GM19240 (cell line): Measurements from ENCODE around the gene IDH3A.
"Not testable (repeated sequence)": the region's sequence is repeated elsewhere in the genome, so short reads cannot be mapped to it uniquely, and the experiment has no call there.

Source experiments
- DNase-seq: peaks from one replicate; pipeline ENCODE4 v3.0.0; 2011; ENCODE audit warnings: low spot score; ENCODE audit not compliant: insufficient read length

IDH3A gene

DNA sequence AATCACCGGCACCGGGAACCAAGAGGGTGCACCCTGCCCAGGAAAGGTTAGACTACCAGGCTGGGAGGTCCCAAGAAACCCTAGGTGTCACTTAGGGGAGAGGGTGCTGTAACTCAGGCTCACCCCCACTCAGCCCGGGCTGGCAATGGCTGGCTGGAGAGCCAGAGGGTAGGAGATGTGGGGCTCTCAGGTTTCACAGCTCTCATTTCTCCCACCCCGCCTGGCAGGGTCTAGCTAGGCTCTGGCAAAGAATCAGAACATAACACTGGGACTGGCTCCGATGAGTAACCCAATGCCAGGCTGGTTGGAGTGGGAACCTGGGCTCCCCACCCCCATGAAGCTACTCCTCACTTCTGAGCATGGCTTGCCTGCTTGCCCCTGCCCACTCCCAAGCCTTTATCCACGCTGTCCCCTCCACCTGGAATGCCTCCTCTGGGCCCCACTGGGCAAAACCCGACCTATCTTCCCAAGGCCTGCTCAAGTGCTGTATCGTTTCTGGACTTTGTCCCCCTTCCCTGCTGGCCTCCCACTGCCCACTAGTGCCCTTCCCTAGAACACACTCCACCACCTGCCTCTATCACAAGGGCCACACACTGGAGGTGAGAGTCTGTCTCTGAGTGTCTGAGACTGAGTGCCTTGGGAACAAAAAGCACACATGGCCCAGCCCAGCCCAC lies 19.9 kb upstream of the IDH3A start:
- DNase-seq = no peak

DNA sequence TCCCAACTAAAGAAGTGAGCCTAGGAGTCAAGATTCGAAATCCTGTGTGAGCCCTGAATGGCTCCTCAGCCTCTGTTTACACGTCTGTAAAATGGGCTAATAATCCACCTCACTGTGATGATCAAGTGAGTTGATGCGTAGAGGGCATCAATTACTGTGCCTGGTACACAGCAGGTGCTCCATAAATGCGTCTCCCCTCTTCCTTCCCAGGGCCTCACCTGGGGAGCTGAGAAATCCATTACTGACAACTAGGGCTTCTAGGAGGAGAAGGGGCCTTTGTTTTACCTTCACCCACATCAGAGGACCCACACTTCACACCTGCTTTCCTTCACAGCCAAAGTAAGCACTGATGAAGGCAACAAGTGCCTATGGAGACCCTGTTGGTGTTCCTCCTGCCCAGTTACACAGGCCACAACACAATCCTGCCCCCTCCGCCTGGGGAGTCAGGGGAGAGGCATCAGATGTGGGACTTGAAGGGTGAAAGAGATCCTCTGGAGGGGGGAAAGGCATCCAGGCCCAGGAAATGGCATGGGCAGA lies 19.3 kb upstream of the IDH3A start:
- DNase-seq = no peak

DNA sequence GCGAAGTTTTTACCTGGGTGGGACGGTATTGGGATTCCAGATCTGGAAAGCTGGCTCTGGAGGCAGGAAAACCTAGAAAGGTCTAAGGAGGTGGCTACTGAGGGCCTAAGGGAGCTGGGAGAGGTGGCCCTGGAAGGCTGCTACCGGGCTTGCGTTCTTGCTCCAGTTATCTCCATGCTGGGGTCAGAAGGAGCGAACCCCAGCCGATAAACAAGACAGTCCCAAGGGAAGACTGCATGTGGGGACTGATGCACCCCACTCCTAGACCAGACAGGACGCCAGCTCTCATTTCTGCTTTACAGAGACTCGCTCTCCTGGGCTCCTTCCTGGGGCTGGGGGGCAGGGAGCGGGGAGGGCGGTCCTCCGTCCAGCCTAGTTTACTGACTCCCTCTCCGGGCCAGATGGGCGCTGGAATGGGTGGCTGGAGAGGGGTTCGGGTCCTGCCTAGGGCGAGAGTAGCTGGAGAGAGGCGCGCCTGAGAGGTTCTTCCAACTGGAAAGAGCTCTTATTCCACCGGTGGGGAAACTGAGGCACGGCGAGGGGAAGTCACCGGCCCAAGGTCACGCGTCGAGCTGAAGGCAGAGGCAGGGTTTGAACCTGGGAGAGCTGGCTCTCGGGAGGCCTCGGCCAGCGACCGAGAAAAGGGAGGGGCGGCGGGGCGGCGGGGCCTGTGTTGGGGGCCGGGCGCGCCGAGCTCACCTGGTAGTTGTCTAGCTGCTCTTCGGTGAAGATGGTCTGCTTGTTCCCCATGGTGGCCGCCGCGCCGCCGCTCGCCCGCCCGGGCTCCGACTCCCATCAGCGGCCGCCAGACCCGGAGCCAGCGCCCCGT lies 18.5 kb upstream of the IDH3A start:
- DNase-seq = no peak

DNA sequence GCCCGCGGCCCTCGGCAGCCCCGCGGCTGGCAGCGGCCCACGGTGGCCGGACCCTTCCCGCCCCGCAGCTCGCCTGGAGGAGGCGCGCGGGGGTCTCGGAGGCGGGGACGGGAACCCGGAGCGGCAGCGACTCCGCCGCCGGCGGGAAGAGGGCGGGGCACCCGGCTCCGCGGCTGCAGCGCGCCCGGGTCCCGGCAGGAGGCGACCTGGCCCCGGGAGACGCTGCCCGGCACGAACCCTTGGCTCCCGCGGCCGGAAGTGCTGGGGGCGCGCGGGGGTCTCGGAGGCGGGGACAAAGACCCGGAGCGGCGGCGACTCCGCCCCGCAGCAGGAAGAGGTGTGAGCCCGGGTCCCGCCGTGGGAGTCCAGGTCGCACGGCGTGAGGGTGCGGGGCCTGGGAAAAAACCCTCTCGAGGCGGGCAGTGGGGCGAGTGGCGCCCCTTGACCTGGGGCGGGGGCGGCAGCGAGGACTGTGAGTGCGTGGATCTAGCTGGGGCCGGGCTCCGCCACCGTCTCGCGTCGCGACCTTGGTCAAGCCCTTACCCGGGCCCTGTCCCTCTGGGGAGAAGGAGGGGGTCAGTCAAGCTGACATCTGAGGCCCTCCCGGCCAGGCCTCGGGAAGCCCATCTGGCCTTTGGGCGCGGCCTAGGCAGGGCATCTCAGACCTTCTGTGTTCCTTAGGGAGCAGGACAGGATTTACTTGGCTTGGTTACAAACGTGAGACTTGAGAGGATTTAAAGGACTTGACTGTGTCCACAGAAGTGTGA lies 17.7 kb upstream of the IDH3A start, which contains the start of gene CIB2:
CIB2 (minus strand) TSS at position 151 of the 767 bp plus-strand sequence. CDS start 230 bp downstream, outside the sequence.
- DNase-seq = peak; percentile 76

DNA sequence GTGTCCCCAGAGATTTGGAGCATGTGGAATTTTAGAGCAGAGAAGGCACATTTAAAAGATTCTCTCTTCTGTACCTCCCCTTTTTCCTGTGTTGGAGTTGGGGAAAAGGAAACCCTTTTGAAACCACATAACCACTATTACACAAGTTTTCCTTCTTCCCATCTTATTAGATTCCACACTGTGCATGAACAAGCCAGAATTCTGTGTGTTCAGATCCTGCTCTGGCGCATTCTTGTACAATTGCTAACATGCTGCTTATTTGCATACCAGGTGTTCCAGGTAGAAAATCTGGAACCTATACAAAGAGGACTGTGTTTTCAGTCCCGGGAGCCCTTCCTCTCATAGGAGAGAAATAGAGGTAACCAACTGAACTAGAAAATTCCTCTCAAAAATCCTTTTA lies 15.4 kb upstream of the IDH3A start:
- no peak for DNase-seq

DNA sequence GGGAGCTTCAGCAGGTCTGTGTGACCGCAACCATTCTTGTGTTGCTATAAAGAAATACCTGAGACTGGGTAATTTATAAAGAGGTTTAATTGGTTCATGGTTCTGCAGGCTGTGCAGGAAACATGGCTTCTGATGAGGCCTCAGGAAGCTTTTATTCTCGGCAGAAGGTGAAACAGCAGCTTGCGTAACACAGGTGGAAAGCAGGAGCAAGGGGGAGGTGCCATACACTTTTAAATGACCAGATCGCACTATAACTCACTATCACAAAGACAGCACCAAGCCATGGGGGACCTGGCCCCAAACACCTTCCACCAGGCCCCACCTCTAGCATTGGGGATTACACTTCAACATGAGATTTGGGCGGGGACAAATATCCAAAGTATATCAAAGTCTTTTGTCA lies 9.6 kb upstream of the IDH3A start:
- DNase-seq = no peak

DNA sequence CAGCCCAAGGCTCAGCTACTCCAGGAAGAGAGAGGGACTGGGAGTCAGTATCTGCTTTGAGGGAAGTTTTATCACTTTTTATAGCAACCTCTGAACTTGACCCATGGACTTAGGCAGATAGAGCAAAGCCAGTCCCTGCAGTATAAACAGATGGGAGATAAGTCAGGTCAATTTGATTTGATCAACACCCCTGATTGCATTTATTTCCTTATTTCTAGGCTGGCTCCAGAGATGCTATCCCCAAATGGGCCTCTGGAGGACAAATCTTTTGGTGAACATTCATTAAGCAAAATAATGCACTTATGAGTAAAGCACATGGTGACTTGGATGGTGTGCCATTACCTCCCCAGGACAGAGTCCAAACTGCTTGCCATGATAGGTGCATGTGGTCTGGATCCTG lies 8.9 kb upstream of the IDH3A start:
- no peak for DNase-seq

DNA sequence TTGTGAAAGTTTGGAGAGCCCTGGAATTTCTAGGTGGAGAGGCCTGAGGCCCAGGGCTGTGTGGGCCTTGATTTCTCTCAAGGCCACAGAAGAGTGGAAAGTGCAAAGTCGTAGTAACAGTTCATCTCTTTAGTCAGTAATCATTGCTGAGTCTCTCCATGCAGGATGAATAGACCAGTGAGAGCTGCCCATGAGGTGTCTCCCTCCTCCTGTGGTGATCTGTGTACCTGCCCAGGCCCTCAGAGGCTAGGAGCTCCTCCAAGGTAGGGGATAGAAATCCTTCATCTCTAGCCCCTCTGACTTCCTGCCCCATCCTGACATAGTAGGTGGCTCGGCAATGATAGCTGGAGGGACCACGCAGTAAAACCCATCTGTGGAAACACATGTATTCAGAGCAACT lies 6.8 kb upstream of the IDH3A start:
- no peak for DNase-seq

DNA sequence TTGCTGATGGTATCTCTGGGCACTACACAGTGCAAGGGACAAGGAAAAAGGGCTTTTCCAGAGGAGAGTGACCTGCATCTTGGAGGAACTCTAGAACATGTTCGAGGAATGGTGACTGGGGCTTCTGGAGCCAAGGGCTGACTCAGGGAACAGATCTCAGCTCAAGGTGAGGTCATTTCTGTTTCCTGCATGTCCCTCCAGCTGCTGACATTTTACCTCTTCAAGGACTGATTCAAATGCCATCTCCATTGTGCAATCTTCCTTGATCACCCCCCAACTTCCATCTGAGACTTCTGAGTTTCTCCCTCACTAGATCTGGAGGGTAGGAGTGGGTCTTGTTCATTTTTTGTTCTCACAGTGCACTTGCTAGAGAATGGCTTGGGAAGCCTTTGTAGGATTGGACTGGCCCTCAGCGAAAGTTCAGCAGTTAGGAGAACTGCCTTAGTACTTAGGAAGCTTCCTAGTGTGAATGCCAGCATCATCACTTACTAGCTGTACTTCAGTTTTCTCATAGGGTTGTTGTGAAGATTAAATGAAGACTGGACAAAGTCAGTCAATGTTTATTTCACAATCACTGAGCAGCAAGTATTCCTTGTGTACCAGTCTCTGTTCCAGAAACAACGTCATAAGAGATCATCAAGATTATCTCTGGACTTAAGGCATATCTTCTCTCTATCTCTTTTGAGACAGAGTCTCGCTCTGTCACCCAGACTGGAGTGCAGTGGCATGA lies 2.6 kb upstream of the IDH3A start:
- no peak for DNase-seq

DNA sequence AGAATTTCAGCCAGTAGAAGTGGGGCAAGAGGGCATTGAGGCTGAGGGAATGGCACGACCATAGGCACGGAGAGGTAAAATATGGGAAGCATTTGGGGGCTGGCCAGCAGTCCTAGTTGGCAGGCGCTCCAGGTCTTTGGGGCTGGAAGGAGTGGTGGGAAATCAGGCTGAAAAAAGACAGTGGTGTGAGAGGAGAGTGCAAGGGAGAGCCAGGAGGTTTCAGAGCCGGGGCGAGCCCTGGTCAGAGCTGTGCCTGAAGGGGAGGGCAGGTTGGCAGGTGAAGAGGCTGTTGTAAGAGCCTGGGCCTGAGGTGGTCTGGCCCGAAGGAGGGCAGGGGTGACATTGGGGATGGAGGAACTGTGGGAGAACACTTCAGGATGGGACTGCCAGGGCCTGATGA lies 1.6 kb upstream of the IDH3A start:
- no peak for DNase-seq

DNA sequence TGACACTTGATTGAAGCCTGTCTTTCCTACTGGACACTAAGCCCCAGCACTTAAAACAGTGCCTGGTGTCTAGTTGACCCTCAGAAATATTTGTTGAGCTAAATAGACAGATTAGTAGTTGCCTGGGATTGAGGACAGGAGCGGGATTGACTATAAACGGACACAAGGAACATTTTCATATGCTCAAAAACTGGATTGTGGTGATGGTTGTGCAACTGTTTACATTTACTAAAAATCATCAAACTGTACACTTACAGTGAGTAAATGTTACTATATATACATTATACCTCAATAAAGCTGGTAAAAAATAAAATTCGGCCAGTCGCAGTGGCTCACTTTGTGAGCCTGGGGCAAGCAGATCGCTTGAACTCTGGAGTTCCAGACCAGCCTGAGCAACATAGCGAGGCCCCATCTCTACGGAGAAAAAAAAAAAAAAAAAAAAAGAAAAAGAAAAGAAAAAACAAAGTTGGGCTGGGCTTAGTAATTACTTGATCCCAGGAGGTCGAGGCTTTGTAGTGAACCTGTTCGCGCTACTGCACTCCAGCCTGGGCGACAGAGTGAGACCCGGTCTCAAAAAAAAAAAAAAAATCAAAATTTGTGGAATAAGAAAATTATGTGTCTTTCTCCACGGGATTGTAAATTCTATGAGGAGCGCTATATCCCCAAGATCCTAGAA lies 632 bp upstream of the IDH3A start:
- no peak for DNase-seq

DNA sequence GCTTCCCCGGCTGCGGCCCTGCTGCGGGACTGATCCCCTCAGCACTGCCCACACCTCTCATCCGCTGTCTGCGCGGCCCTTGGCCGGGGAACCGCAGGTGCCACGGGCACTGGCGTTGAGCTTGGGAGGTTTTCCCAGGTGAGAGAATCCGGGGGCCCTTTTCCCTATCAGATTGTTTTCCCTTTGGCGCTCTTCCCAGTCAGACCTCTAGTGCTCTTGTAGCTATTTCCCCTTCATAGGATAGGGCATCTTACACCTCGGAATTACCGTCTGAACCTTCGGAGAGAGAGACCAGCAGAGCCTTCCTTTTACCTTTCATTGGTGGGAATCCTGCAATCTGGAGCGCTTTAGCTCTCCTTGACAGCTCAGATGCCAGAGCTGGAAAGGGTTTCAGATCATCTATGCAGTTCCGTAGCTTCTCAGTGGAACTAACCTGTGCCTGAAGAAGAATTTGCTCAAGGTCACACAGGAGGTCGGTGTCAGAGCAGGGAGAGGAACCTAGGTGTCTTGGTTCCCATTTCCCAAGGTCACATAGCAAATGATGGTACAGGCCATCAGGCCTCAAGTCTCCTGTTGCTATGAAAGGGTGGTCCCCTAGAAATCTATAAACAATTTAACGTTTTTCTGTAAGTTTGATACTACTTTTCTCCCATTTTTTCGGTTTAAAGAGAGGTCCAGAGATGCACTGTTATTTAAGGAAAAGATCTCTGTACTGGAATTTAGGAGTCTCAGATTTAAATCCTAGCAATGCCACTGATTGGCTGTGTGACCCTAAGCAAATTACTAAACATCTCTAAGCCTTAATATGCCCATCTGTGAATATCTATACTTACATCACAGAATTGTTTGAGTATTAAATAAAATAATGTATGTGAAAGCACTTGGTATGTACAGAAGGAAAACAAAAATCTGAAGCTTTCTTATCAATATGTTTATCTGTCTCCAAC lies 916 bp downstream of the IDH3A start:
- no peak for DNase-seq

DNA sequence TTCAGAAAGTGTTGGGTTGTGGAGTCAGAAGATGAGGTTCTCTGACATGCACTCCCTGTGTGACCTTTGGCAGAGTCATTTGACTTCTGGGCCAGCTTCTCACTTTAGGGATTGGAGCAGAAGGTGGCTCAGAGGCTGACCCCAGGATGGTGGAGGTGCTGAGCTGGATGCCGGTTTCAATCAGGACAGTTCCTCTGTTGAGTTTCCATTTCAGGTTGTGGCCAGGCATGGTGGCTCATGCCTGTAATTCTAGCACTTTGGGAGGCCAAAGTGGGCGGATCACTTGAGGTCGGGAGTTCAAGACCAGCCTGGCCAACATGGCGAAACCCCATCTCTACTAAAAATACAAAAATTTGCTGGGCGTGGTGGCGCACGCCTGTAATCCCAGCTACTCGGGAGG lies 1.9 kb downstream of the IDH3A start:
- DNase-seq = not testable (repeated sequence)

DNA sequence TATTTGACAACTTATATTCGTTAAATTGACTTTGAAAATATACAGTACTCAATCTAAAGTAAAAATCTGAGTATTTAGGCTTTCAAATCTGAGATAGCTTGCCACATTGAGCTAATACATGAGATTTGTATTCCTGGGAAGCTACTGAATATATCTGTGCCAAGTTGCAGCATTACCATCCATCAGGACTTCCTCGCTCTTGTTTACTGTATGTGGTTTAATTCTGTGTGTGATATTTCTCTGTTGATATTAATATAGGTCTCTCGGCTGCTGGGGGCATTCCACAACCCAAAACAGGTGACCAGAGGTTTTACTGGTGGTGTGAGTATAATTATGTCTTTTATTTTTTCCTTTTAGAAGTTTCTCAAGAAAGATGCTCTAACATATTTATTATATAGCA lies 5.8 kb downstream of the IDH3A start:
- DNase-seq = no peak

DNA sequence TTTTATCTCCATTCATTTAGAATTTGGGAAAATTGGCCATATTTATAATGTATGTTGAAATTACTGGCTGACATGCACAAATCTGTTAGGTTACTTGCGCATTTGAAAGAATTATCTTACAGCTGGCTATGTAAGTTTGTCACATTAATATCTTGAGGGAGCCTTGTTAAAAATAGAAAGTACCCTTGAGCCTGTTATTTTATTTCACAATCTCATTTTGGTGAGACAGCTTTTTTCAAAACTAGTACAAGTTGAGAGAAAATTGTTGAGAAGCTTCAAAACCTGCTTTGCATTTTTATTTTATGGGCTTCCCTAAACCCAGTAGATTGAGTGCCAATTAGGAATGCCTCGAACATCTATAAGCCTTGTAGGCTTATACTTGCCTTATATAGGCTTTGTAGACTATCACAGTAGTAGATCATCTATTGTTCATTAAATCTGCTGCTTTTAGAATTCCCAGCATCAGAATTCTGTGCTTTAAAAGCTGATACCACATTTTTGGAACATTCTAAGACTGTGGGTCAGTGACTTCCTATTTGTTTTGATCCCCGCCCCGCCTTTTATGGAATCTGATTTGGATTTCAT lies 6.3 kb downstream of the IDH3A start:
- DNase-seq = no peak

DNA sequence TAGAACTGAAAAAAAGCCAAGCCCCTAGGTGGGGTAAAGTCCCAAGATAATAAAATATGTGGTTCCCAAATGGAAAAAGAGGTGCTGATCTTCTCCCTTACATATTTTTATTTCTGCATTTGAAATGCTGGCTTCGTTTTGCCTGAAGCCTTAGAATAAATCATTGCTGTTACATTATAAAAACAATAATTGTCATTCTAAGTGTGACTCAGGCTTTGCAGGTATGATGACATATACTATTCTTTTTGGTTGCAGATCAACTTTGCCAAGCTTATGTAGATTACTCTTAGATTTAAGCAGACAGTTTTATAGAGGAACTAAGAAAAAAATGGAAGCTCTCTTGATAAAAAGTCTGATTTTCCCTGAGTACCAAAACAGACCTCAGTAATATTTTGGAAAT lies 7.5 kb downstream of the IDH3A start:
- DNase-seq = no peak

DNA sequence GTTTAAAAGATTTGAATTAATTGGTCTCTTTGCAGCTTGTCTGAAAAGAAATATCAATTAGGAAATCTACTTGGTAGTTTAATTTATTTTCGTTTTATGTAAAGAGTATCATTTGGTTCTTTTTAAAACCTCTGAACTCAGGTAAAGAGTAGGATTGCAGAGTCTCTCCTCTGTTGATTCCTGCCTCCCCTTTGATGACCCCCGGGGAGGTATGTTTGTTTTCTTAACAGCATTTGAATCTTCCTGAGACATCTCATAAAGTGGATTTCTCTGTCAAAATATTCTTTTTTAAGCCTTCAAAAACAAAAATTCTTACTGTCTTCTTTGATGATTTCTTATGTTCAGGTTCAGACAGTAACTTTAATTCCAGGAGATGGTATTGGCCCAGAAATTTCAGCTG lies 8.0 kb downstream of the IDH3A start:
- no peak for DNase-seq

DNA sequence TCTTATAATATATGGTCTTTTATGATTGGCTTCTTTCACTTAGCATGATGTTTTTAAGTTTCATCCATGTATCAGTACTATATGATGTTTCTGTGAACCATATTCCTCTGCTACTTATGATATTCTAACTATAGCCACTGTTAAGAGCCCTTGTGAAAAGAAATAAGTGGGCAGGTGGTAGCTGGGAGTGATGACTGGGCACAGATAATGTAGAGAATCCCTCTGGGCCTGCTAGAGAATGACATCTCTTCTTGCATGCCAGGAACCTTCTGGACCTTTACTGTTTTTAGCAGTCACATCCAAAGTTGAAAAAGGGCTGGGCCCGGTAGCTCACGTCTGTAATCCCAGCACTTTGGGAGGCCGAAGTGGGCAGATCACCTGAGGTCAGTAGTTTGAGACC lies 10.2 kb downstream of the IDH3A start:
- DNase-seq = no peak

DNA sequence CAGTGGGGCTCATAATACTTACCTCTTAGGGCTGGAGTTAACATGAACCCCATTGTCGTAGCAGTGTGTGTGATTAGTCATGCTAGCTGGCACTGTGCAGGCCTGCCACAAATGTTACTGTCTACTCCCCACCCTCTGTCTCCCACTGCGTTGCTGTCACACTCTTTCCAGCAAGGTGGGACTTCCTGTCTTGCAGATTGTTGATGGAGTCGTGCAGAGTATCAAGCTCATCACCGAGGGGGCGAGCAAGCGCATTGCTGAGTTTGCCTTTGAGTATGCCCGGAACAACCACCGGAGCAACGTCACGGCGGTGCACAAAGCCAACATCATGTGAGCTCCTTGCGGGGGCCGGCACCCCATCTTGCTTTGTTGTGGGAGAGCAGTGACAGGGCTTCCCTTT lies 12.9 kb downstream of the IDH3A start:
- no peak for DNase-seq
